Right ventricle myocardium superior (tissue), 1 donor: ENCODE measurements around the gene STARD10. TPM values are rescaled to one million over a fixed set of nuclear protein-coding genes. Genes with fewer than 3 reads are reported as not detected.

Source experiments
- ATAC-seq: fragments of 200-7000 bp; cut with Tn5 transposase; one replicate; pipeline ENCODE4 v1.9.1; 2020; ENCODE audit warnings: mild to moderate bottlenecking; ENCODE audit not compliant: poor library complexity
- DNase-seq: peaks from one replicate; pipeline ENCODE4 v3.0.0-alpha.2; 2020
- intact Hi-C: fragments of 100-400 bp; cut with DNase I; formaldehyde crosslinking; loops from one replicate; pipeline ENCODE4 v1.11.2; 2022
- total RNA-seq: library from RNA; stranded (reverse); fragmentation: NEBNext Ultra II Directional; extraction: Animal tissue kit (Norgen Biotek cat#: 25700); gene quantifications from one replicate; pipeline ENCODE4 v1.2.1, GENCODE V29; 2021
- donor health status: DM: no; HTN: yes; CAD: no; lungs with severe emphysema.

The STARD10 gene
- total RNA-seq, 1 donor from 2014 or later, result 117 TPM

GRCh38 chr11:72723508-72723907 is 70.3 kb downstream of the STARD10 start:
- intact Hi-C loops, result loop anchor here (10.0 kb wide), 2 partner anchors 451 to 571 kb away; no protein-coding TSS in a partner anchor
- DNase-seq (no peak), ATAC-seq (no peak)

DNA sequence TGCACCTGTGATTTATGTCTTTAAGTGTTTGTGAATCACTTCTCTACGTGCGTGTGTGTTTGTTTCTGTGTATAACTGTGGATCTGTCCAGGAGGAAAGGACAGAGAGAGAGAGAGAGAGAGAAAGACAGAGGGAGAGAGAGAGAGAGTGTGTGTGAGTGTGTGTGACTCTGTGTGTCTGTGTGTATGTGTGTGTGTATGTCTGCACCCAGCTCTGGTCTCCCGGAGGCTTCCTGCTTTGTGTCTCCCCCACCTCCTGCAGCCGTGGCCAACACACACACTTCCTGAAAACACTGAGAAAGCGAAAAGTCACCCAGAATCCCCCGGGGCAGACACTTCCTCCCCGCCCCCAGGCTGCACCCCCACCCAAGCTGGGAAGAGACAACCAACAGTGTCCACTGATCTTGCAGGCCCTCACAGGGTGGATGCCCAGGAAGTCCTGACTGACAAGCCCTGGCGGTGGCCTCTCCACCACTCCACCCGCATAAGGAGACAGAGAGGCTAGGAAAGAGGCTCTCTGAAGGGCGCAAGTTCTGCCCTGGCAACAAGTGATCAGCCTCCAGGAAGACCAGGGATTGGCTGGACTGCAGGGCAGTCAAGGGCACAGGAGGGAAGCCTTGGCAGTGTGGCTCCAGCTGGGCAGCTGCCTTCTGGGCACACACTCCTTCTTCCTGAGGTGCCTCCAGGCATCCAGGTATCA is 71.6 kb downstream of the STARD10 start:
- DNase-seq, result peak; percentile 90
- ATAC-seq, result peak; percentile 78
- intact Hi-C loops, result loop anchor here (10.0 kb wide), 2 partner anchors 453 to 573 kb away; no protein-coding TSS in a partner anchor

DNA sequence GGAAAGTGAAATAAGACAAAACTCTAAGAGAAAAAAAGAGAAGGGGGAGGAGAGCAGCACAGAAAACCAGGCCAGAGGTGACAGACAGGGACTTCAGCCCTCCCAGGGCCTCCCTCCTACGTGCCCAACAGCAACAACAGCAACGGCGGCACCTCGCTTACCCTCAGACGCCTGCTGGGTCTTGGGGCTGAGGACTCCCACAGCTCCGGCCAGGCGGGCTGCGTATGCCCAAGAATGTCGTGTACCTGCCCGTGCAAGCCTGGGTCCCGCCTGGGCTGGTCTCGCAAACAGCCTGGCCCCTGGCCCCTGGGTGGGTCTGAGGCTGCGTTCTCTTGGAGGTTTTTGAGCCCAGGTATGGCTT is 72.2 kb downstream of the STARD10 start:
- ATAC-seq (peak; percentile 34), DNase-seq (peak; percentile 65)
- intact Hi-C loops, result loop anchor here (10.0 kb wide), 2 partner anchors 453 to 573 kb away; no protein-coding TSS in a partner anchor

DNA sequence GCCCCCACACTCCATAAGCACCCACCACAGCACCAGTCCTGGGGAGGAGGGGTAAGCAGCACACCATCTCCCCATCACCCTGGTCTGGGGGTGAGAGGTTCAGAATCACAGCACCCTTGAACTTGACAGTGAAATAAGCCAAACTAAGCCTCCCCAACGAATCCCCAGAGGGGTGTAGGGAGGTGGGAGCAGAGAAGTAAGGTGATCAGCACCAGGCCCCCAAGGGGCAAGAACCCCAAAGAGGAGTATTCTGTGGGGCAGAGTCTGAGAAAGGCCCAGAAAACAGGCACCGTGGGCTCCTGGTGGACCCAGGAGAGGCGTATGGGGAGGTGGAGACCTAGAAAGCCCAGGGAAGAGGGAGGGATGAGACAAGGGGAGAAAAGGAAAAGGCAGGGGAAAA is 72.6 kb downstream of the STARD10 start:
- intact Hi-C loops, result loop anchor here (10.0 kb wide), 2 partner anchors 454 to 574 kb away; no protein-coding TSS in a partner anchor
- peak; percentile 21 for DNase-seq
- no peak for ATAC-seq

DNA sequence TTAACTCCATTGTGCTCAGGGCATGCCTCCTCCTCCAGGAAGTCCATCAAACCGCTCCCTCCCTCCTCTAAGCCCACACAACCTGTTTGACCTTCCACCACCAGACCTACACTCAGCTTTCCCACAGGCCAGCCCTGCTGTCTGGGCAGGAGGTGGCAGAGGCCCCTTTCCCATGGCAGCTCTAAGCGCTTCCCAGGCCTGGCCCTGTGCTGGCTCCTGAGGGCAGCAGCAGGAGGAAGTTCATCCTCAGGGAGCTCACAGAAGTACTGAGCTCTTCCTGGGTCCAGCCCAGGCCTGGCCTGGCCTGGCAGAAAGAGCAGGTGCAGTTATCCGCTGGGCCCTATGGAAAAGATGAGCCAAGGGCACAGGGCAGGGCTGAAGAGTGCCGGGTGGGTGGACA is 73.1 kb downstream of the STARD10 start:
- intact Hi-C loops, result loop anchor here (10.0 kb wide), 2 partner anchors 454 to 574 kb away; no protein-coding TSS in a partner anchor
- ATAC-seq (peak; percentile 2), DNase-seq (peak; percentile 52)

GRCh38 chr11:72720047-72720446 is 73.8 kb downstream of the STARD10 start:
- intact Hi-C loops, result loop anchor here (10.0 kb wide), 2 partner anchors 455 to 575 kb away; no protein-coding TSS in a partner anchor

GRCh38 chr11:72719551-72719950 is 74.3 kb downstream of the STARD10 start:
- peak; percentile 3 for ATAC-seq
- intact Hi-C loops, result no loop called here
- DNase-seq, result no peak

More at GRCh38 chr11:72720047-72720446, 73.8 kb downstream of the STARD10 start:
- DNase-seq (peak; percentile 64), ATAC-seq (no peak)

- ATAC-seq, result peak; percentile 42
- DNase-seq, result peak; percentile 77
- intact Hi-C loops, result no loop called here
Observed at GRCh38 chr11:72719144-72719543, 74.7 kb downstream of the STARD10 start.

- intact Hi-C loops, result no loop called here
- ATAC-seq (no peak), DNase-seq (no peak)
Observed at GRCh38 chr11:72718101-72718501, 75.7 kb downstream of the STARD10 start.

- intact Hi-C loops, result no loop called here
- DNase-seq, result no peak
- no peak for ATAC-seq
Observed at GRCh38 chr11:72716788-72717435, 76.9 kb downstream of the STARD10 start.

DNA sequence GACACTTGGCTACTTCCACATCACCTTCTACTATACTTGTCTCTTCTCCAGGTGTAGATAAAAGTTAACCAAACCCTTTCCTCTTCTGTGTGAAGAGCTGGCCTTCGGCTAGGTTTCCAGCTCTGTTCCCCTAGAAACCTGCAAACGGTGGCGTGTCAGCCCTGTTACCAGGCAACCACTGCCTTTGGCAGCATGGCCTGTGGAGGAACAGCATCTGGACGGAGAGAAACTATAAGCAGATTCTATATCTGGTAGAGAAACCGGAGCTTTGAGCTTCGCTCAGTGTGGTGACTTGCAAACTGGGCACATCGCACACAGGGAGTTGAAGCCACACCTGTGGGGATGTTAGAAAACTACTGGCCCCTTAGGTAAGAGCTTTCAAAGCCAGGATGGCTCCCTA is 77.6 kb downstream of the STARD10 start:
- DNase-seq, result no peak
- intact Hi-C loops, result no loop called here
- peak; percentile 22 for ATAC-seq

DNA sequence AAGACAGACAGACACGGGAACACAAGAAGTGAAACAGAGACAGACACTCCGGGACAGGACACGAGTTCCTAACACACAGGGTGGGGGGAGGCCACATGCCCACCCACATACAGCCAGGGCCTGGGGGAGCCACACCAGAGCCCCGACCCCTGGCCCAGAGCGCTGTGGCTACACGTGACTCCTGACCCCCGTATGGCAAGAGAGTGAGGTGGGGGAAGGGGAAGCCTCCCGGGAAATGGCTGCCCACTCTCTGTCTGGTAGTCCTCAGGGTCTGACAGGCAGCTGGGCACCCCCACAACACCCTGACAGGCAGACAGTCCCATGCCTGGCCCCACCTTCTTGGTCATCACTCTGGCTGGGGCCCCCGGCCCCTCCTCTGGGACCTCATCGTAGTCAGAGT is 81.0 kb downstream of the STARD10 start:
- DNase-seq (no peak), ATAC-seq (no peak)
- intact Hi-C loops, result no loop called here

DNA sequence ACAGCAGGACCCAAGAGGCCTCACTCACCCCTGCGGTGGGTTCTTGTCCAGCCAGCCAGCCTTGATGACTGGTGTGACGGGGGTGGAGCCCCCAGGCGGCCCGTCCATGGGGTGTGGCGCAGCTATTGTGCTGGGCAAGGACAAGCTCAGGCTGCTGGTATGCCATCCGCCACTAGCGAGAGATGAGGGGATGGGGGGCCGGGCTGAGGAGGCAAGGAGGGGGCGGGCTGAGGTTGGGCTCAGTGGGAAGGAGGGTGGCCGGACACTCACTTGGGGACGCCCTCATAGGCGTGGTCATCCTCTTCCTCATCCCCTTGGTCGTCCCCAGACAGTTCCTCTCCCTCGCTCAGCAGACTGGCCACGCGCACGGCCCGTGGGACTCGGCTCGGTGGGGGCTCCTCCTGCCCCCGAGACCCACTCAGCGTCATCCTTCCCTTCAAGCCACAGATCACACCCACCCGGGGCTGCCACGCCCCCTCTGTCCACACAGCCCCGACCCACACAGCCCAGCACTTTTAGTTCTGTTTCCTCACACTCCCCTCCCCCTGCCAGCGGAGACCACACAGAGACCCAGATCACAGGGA is 81.6 kb downstream of the STARD10 start:
- ATAC-seq, result peak; percentile 44
- DNase-seq, result peak; percentile 78
- intact Hi-C loops, result no loop called here

DNA sequence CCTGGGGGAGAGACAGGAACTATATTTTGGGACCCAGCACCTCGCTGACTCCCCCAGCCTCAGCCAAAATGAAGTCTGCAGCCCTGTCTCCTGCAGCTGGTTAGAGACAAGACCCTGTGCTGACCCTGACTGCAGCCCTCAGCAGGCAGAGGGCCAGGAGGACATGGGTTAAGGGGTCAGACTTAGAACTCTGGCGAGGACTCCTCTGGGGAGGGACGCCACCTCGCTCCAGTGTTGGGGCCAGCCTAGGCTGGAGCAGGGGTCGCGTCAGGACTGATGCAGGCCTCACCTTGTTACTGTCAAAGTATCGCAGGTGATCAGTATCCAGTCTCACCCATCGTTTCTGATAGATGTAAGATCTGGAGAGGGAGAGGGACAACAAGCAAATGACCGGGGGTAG is 82.7 kb downstream of the STARD10 start:
- intact Hi-C loops, result no loop called here
- no peak for ATAC-seq
- DNase-seq, result no peak

DNA sequence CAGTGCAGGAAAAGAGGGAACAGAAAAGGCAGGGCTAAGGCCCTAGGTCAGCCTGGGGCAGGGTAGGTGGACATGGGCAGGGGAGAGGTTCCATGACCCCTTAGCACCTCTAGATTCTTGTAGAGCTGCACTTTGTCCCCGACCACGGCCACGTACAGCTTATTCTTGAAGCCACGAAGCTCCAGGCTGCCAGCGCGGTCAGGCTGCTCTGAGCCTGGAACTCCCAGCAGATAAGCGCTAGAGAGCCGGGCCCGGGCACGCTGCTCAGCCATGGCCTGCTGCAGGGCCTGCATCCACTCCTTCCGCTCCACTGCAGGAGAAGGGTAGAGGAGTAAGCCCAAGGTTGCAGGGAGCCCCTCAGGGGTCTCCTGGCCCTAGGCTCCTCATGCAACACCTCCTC is 83.6 kb downstream of the STARD10 start:
- intact Hi-C loops, result no loop called here
- DNase-seq (no peak), ATAC-seq (no peak)

- intact Hi-C loops, result no loop called here
- ATAC-seq (no peak), DNase-seq (no peak)
Observed at GRCh38 chr11:72709478-72710238, 84.2 kb downstream of the STARD10 start.

- no peak for ATAC-seq
- intact Hi-C loops, result no loop called here
- no peak for DNase-seq
Observed at GRCh38 chr11:72707032-72707431, 86.8 kb downstream of the STARD10 start.

DNA sequence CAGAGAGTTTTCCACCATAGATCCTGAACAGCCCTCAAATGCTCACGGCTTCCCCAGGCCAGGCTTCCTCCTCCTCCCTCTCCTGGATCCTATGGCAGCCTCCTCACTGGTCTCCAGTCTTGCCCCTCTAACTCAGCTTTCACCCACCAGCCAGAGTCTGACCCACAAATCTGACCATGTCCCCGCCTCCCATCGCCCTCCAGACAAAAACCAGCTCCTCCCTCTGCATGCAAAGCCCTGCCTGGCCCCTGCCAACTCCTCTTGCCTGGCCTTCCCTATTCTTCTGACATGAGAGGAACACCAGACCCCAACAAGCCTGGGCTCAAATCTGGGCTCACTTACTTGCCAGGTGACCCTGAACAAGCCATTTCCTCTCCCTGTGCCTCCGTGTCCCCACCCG is 87.3 kb downstream of the STARD10 start:
- ATAC-seq (no peak), DNase-seq (no peak)
- intact Hi-C loops, result no loop called here
